Keratinocyte (primary cell): ENCODE measurements around the gene NRROS. TPM values are rescaled to one million over a fixed set of nuclear protein-coding genes. Genes with fewer than 3 reads are reported as not detected.

Experiments
- DNase-seq: peaks from one replicate; pipeline ENCODE4 v3.0.0-alpha.2; 2011; ENCODE audit warnings: low read depth, missing footprints, low spot score
- FAIRE-seq: peaks from 2 replicates; lab custom pipeline; 2011; peaks lifted over from hg19 to GRCh38; lab: Jason Lieb, UNC
- H2AFZ ChIP-seq: 2 replicates; pipeline ENCODE4 v1.6.0; 2012; ENCODE audit warnings: low read length, control low read depth, inconsistent platforms; ENCODE audit not compliant: control insufficient read depth
- H3K27ac ChIP-seq: 2 replicates; pipeline ENCODE4 v1.5.1; 2011; ENCODE audit warnings: low read length; ENCODE audit not compliant: control insufficient read depth, insufficient read depth
- H3K27me3 ChIP-seq: 3 replicates; pipeline ENCODE4 v1.6.0; 2011; ENCODE audit warnings: low read length; ENCODE audit not compliant: control insufficient read depth, insufficient read depth; ENCODE audit errors: extremely low read depth
- H3K36me3 ChIP-seq, 2 experiments: 2 replicates in 1 of 2; 3 replicates in 1 of 2; pipeline ENCODE4 v1.5.1; 2011; ENCODE audit warnings: low read length in 2 of 2, mild to moderate bottlenecking in 1 of 2; ENCODE audit not compliant: control insufficient read depth in 2 of 2, insufficient read depth in 2 of 2; ENCODE audit errors: extremely low read depth in 1 of 2
- H3K4me1 ChIP-seq: 3 replicates; pipeline ENCODE4 v1.5.1; 2011; ENCODE audit warnings: low read length; ENCODE audit not compliant: control insufficient read depth, insufficient read depth; ENCODE audit errors: extremely low read depth
- H3K4me2 ChIP-seq: 3 replicates; pipeline ENCODE4 v1.6.0; 2011; ENCODE audit warnings: low read depth, low read length; ENCODE audit not compliant: control insufficient read depth, insufficient read depth; ENCODE audit errors: extremely low read depth
- H3K4me3 ChIP-seq, 3 experiments: fragments of 200-600 bp in 1 of 3; sonication (generic) in 1 of 3; 2 replicates in 2 of 3; 3 replicates in 1 of 3; pipeline ENCODE4 v1.5.1; 2011 to 2016; ENCODE audit warnings: low read length in 3 of 3, mild to moderate bottlenecking in 3 of 3, control low read depth in 2 of 3, inconsistent platforms in 1 of 3, low read depth in 1 of 3, mixed read lengths in 1 of 3, mixed run types in 1 of 3, moderate library complexity in 1 of 3; ENCODE audit not compliant: control insufficient read depth in 2 of 3, insufficient read depth in 2 of 3; ENCODE audit errors: extremely low read depth in 1 of 3
- H3K79me2 ChIP-seq: 2 replicates; pipeline ENCODE4 v1.6.0; 2012; ENCODE audit warnings: low read length; ENCODE audit not compliant: control insufficient read depth, insufficient read depth
- H3K9ac ChIP-seq: 3 replicates; pipeline ENCODE4 v1.6.0; 2011; ENCODE audit warnings: low read length; ENCODE audit not compliant: control insufficient read depth, insufficient read depth; ENCODE audit errors: extremely low read depth
- H3K9me1 ChIP-seq: 3 replicates; pipeline ENCODE4 v1.6.0; 2011; ENCODE audit warnings: low read length; ENCODE audit not compliant: control insufficient read depth, insufficient read depth; ENCODE audit errors: extremely low read depth
- H3K9me3 ChIP-seq: 2 replicates; pipeline ENCODE4 v1.5.1; 2012; ENCODE audit warnings: low read depth, low read length; ENCODE audit not compliant: control insufficient read depth
- H4K20me1 ChIP-seq: 3 replicates; pipeline ENCODE4 v1.6.0; 2011; ENCODE audit warnings: low read length; ENCODE audit not compliant: control insufficient read depth, insufficient read depth; ENCODE audit errors: extremely low read depth
- EZH2 ChIP-seq: IDR thresholded peaks from one replicate; pipeline ENCODE4 v1.6.1; 2012; ENCODE audit warnings: inconsistent platforms, mild to moderate bottlenecking, low read length, moderate library complexity
- dilution Hi-C: fragments of 300-500 bp; cut with MboI; formaldehyde crosslinking; loops from one replicate; pipeline ENCODE4 v1.7.0; 2020; ENCODE audit warnings: low sequenced_read_pairs; ENCODE audit not compliant: extremely low pct_ligation_motif_present
- polyA plus RNA-seq, 5 experiments: library from polyadenylated mRNA; depleted of rRNA in 3 of 5; stranded (reverse) in 3 of 5; stranded (forward) in 1 of 5; unstranded in 1 of 5; fragments of >200 nt; gene quantifications; 1 replicate in 1 of 5; 2 replicates in 3 of 5; 3 replicates in 1 of 5; pipeline versions ENCODE4 v1.2.1 to v1.2.3, GENCODE V29; 2011 to 2012; ENCODE audit warnings: missing spikeins in 2 of 5, low read depth in 1 of 5, low replicate concordance in 1 of 5
- TF ChIP-seq, protein P1 (sequence below), 3 experiments: IDR thresholded peaks in 1 of 3; conservative IDR thresholded peaks in 1 of 3; optimal IDR thresholded peaks in 1 of 3; 2 replicates in 2 of 3; 3 replicates in 1 of 3; pipeline versions ENCODE3 to v1.5.1; 2011; ENCODE audit warnings: low read length in 3 of 3, mild to moderate bottlenecking in 3 of 3, moderate library complexity in 2 of 3, control low read depth in 1 of 3, inconsistent platforms in 1 of 3; ENCODE audit not compliant: insufficient read depth in 2 of 3; ENCODE audit errors: extremely low read depth in 1 of 3

NRROS gene
- polyA plus RNA-seq, 1 donor (not counting 4 experiments of a cell fraction or from before 2014, with no cell fraction given) = 0.03 TPM

DNA sequence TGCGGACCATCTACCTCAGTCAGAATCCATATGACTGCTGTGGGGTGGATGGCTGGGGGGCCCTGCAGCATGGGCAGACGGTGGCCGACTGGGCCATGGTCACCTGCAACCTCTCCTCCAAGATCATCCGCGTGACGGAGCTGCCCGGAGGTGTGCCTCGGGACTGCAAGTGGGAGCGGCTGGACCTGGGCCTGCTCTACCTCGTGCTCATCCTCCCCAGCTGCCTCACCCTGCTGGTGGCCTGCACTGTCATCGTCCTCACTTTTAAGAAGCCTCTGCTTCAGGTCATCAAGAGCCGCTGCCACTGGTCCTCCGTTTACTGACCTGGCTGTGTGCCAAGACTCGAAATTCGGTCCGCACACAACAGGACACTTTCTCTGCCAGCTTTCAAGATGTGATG is 21.9 kb downstream of the NRROS start:
- dilution Hi-C loops = no loop called here
- H3K36me3 ChIP-seq = no peaks in the 10 kb centered on the region
- no peak overlapping the region for H2AFZ ChIP-seq
- TF ChIP-seq EZH2 = no peak
- TF ChIP-seq, protein P1, sequence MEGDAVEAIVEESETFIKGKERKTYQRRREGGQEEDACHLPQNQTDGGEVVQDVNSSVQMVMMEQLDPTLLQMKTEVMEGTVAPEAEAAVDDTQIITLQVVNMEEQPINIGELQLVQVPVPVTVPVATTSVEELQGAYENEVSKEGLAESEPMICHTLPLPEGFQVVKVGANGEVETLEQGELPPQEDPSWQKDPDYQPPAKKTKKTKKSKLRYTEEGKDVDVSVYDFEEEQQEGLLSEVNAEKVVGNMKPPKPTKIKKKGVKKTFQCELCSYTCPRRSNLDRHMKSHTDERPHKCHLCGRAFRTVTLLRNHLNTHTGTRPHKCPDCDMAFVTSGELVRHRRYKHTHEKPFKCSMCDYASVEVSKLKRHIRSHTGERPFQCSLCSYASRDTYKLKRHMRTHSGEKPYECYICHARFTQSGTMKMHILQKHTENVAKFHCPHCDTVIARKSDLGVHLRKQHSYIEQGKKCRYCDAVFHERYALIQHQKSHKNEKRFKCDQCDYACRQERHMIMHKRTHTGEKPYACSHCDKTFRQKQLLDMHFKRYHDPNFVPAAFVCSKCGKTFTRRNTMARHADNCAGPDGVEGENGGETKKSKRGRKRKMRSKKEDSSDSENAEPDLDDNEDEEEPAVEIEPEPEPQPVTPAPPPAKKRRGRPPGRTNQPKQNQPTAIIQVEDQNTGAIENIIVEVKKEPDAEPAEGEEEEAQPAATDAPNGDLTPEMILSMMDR (optimal IDR thresholded peaks at IDR 0.05 in 1 of 3, IDR thresholded peaks at IDR 0.05 in 1 of 3, conservative IDR thresholded peaks at IDR 0.05 in 1 of 3; ENCODE audit: extremely low read depth in 1 of 3, insufficient read depth in 2 of 3, low read length in 3 of 3) = no peak
- H3K9me1 ChIP-seq = no peaks in the 10 kb centered on the region
- H3K79me2 ChIP-seq = no peaks in the 10 kb centered on the region
- H3K4me2 ChIP-seq = no peak overlapping the region
- H3K9me3 ChIP-seq = no peaks in the 10 kb centered on the region
- H3K4me1 ChIP-seq = no peaks in the 10 kb centered on the region
- H3K27ac ChIP-seq = no peak overlapping the region
- DNase-seq (no peak), FAIRE-seq (no peak)
- no peaks in the 10 kb centered on the region for H4K20me1 ChIP-seq
- H3K9ac ChIP-seq = no peak overlapping the region
- peaks cover 11% of the 10 kb centered on the region for H3K27me3 ChIP-seq
- no peak overlapping the region for H3K4me3 ChIP-seq

DNA sequence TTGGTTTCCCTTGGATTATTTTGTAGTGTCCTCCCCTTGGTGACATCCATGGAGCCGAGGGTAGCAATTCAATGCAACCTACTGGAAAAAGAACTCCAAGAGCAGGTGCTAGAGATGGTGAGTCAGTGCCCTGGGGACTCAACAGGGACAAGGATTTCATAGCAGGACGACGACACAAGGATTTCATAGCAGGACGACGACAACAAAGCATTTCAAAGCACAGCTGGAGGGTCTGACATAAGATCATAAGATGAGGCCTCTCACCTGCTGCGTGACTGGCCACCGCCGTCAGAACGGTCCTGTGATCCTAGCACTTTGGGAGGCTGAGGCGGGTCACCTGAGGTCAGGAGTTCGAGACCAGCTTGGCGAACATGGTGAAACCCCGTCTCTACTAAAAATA is 22.5 kb downstream of the NRROS start:
- dilution Hi-C loops = no loop called here

More for the DNA sequence above, 22.5 kb downstream of the NRROS start:
- no peaks in the 10 kb centered on the region for H3K79me2 ChIP-seq
- no peaks in the 10 kb centered on the region for H3K36me3 ChIP-seq
- FAIRE-seq (no peak), DNase-seq (no peak)
- H3K9me3 ChIP-seq = no peaks in the 10 kb centered on the region
- H4K20me1 ChIP-seq = no peaks in the 10 kb centered on the region
- H2AFZ ChIP-seq = no peak overlapping the region
- no peak overlapping the region for H3K4me2 ChIP-seq
- no peak overlapping the region for H3K9ac ChIP-seq
- no peak overlapping the region for H3K27ac ChIP-seq
- no peaks in the 10 kb centered on the region for H3K9me1 ChIP-seq
- no peak overlapping the region for H3K4me3 ChIP-seq
- H3K27me3 ChIP-seq = peaks cover 11% of the 10 kb centered on the region
- TF ChIP-seq EZH2 = no peak
- TF ChIP-seq, protein P1 (optimal IDR thresholded peaks at IDR 0.05 in 1 of 3, IDR thresholded peaks at IDR 0.05 in 1 of 3, conservative IDR thresholded peaks at IDR 0.05 in 1 of 3; ENCODE audit: extremely low read depth in 1 of 3, insufficient read depth in 2 of 3, low read length in 3 of 3) = no peak
- no peaks in the 10 kb centered on the region for H3K4me1 ChIP-seq
